Epithelial cell of esophagus (primary cell): Measurements from ENCODE around the gene SLC25A47.

Experiments used
- DNase-seq: peaks from one replicate; pipeline ENCODE4 v3.0.0; 2010; ENCODE audit warnings: low read depth
- H3K4me3 ChIP-seq: 2 replicates; pipeline ENCODE4 v1.5.1; 2011; ENCODE audit warnings: mild to moderate bottlenecking, low read length, control low read depth
- TF ChIP-seq, protein P1 (sequence below): IDR thresholded peaks from 2 replicates; pipeline ENCODE4 v1.5.1; 2011; ENCODE audit warnings: low read depth, mild to moderate bottlenecking, low read length, control low read depth, inconsistent platforms; ENCODE audit not compliant: insufficient read depth; ENCODE audit errors: missing control alignments

SLC25A47 gene

GRCh38 chr14:100322138-100322957, 791 bp upstream of the SLC25A47 start:
- TF ChIP-seq, protein P1, sequence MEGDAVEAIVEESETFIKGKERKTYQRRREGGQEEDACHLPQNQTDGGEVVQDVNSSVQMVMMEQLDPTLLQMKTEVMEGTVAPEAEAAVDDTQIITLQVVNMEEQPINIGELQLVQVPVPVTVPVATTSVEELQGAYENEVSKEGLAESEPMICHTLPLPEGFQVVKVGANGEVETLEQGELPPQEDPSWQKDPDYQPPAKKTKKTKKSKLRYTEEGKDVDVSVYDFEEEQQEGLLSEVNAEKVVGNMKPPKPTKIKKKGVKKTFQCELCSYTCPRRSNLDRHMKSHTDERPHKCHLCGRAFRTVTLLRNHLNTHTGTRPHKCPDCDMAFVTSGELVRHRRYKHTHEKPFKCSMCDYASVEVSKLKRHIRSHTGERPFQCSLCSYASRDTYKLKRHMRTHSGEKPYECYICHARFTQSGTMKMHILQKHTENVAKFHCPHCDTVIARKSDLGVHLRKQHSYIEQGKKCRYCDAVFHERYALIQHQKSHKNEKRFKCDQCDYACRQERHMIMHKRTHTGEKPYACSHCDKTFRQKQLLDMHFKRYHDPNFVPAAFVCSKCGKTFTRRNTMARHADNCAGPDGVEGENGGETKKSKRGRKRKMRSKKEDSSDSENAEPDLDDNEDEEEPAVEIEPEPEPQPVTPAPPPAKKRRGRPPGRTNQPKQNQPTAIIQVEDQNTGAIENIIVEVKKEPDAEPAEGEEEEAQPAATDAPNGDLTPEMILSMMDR = no peak
- H3K4me3 ChIP-seq = no peak overlapping the region
- DNase-seq = no peak

- TF ChIP-seq, protein P1 = no peak
- H3K4me3 ChIP-seq = no peak overlapping the region
- no peak for DNase-seq
Measured at GRCh38 chr14:100323942-100324307, 786 bp downstream of the SLC25A47 start.

DNA sequence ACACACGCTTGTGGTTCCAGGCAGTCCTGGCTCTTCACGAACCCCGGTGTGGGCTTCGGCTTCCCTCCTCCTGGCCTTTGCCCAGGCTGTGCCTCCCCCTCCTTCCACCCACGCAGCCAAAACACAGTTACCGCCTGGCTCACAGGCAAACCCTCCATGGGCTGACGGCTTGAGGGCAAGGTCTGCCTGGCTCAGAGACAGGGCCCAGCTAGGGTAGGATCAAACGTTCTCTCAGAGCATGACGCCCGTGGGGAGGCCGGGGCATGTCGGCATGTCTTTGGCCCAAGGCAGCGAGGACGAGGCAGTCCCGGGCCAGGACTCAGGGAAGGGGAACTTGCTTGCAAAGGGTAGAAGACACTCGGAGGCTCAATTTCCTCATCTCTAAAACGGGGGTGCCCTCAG, 2.1 kb downstream of the SLC25A47 start:
- TF ChIP-seq, protein P1 = no peak
- DNase-seq = no peak
- no peak overlapping the region for H3K4me3 ChIP-seq

GRCh38 chr14:100325958-100326357, 2.8 kb downstream of the SLC25A47 start:
- no peak for DNase-seq
- no peak overlapping the region for H3K4me3 ChIP-seq

DNA sequence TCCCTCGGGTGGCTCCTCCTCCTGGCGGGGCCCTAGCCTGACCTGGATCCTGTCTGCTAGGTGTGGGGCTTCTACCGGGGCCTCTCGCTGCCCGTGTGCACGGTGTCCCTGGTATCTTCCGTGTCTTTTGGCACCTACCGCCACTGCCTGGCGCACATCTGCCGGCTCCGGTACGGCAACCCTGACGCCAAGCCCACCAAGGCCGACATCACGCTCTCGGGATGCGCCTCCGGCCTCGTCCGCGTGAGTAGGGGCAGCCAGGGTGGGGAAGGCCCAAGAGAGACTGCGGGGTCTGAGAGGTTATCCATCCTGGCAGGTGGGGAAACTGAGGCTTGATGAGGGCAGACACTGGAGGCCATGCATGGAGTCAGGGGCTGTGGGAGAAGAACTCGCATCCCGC, 4.0 kb downstream of the SLC25A47 start:
- TF ChIP-seq, protein P1 = no peak
- H3K4me3 ChIP-seq = no peak overlapping the region
- DNase-seq = no peak

More at GRCh38 chr14:100325958-100326357, 2.8 kb downstream of the SLC25A47 start:
- TF ChIP-seq, protein P1 = no peak

GRCh38 chr14:100328495-100329163, 5.5 kb downstream of the SLC25A47 start:
- no peak overlapping the region for H3K4me3 ChIP-seq
- TF ChIP-seq, protein P1 = no peak

More at GRCh38 chr14:100328495-100329163, 5.5 kb downstream of the SLC25A47 start:
- DNase-seq = no peak
